GM19238 (cell line): ENCODE measurements around the gene UGT1A10.

Experiments
- DNase-seq: peaks from one replicate; pipeline ENCODE4 v3.0.0; 2011; ENCODE audit warnings: low spot score; ENCODE audit not compliant: insufficient read length

UGT1A10 gene

GRCh38 chr2:233820774-233821105, 184.5 kb downstream of the UGT1A10 start:
- no peak for DNase-seq

- no peak for DNase-seq
These were observed 184.9 kb downstream of the UGT1A10 start for GRCh38 chr2:233821196-233821595.

- no peak for DNase-seq
These were observed 185.5 kb downstream of the UGT1A10 start for GRCh38 chr2:233821709-233822100.

GRCh38 chr2:233822101-233822771, 186.0 kb downstream of the UGT1A10 start:
- no peak for DNase-seq
